Measurements from ENCODE around the gene GFOD2. TPM values are rescaled to one million over a fixed set of nuclear protein-coding genes. Genes with fewer than 3 reads are reported as not detected.

GFOD2 gene, protein sequence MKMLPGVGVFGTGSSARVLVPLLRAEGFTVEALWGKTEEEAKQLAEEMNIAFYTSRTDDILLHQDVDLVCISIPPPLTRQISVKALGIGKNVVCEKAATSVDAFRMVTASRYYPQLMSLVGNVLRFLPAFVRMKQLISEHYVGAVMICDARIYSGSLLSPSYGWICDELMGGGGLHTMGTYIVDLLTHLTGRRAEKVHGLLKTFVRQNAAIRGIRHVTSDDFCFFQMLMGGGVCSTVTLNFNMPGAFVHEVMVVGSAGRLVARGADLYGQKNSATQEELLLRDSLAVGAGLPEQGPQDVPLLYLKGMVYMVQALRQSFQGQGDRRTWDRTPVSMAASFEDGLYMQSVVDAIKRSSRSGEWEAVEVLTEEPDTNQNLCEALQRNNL
- total RNA-seq (2022), result 14.8 and 19.0 TPM in 2 replicates
- Bru-seq, nascent RNA, result percentile 59 among the genes with signal in this experiment
- BruChase-seq, experiment 1, labeled RNA remaining after a 6-hour chase, result percentile 54 among the genes with signal in this experiment
- BruChase-seq, experiment 2, labeled RNA remaining after a 2-hour chase, result percentile 55 among the genes with signal in this experiment
- long read RNA-seq, transcript GFOD2-201 (3 exons, 2,126 nt), result major isoform, 20 of 26 reads
- long read RNA-seq, partial matches to known transcripts, result 0 of 26 reads
- long read RNA-seq, other reads (novel, unspliced or antisense), result 4 of 26 reads

DNA sequence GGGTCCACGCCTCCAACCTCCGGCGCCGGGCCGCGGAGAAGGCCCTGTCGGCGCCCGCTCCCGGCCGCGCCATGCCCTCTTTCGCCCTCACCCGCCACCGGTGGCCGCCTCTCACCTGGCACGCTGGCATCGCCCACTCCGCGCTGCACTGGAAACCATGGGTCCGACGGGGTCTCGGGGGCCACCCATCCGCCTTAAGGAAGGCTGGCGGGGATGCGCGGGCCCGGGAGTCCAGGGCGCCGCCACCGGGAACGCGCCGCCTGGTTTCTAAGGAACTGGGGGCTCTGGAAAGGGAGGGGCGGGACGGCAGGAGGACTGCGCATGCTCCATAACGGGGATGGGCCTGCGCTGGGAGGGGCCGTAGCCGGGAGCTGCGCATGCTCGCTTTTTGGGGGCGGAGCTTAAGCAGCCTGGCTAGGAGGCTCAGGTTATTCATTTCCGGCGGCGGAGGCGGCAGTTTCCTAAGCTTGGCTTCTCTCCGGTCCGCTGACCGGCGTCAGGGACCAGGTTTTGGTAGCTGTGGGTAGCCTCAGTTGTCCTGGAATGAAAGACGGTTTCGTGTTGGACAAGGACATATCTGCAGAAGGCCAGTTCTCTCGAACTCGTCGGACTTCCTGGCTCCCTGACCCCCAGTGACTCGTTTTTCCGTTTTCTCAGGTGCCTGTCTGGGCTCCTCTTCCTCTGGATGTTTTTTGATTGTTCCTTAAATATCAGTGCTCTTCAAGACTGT, at the start of gene GFOD2:
Gene GFOD2, minus strand, starts transcription at position 269 of the 730 bp plus-strand sequence. CDS start 33,601 bp downstream, outside the sequence.
- ChIA-PET CTCF (interaction anchor here (0.5 to 1.7 kb wide), 9 partner anchors 8 to 240 kb away, joined by 3 to 7 read pairs (median 3); partner anchors contain the start of gene ATP6V0D1), POLR2A (interaction anchor here (0.5 to 2.6 kb wide), 30 partner anchors 9 to 558 kb away, joined by 3 to 27 read pairs (median 4); partner anchors contain the start of genes ACD, CENPT, CTCF and DDX28)
- H3K27ac Mint-ChIP-seq (ENCODE audit: low read depth, unreplicated experiment), result peak within 1 kb of the TSS; percentile 96
- intact Hi-C loops (cut with micrococcal nuclease), result loop anchor here (5.0 kb wide), 1 partner anchor 88 kb away; the partner anchor contains the start of genes RANBP10 and TSNAXIP1
- peaks cover 41% of the 10 kb centered on the region for H3K4me1 Mint-ChIP-seq (ENCODE audit: insufficient read depth, unreplicated experiment)
- no peaks in the 10 kb centered on the region for H3K9me3 Mint-ChIP-seq (ENCODE audit: unreplicated experiment)
- no peaks in the 10 kb centered on the region for H3K36me3 Mint-ChIP-seq (ENCODE audit: insufficient read depth, unreplicated experiment)
- H3K27me3 Mint-ChIP-seq (ENCODE audit: insufficient read depth, unreplicated experiment), result no peaks in the 10 kb centered on the region
- TF ChIP-seq, protein P1, sequence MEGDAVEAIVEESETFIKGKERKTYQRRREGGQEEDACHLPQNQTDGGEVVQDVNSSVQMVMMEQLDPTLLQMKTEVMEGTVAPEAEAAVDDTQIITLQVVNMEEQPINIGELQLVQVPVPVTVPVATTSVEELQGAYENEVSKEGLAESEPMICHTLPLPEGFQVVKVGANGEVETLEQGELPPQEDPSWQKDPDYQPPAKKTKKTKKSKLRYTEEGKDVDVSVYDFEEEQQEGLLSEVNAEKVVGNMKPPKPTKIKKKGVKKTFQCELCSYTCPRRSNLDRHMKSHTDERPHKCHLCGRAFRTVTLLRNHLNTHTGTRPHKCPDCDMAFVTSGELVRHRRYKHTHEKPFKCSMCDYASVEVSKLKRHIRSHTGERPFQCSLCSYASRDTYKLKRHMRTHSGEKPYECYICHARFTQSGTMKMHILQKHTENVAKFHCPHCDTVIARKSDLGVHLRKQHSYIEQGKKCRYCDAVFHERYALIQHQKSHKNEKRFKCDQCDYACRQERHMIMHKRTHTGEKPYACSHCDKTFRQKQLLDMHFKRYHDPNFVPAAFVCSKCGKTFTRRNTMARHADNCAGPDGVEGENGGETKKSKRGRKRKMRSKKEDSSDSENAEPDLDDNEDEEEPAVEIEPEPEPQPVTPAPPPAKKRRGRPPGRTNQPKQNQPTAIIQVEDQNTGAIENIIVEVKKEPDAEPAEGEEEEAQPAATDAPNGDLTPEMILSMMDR (IDR thresholded peaks at IDR 0.05; ENCODE audit: unreplicated experiment), result no peak
- H3K4me3 Mint-ChIP-seq (ENCODE audit: unreplicated experiment), result peak within 1 kb of the TSS; percentile 81
- no TSS peak for BruUV-seq (replicated peaks)
- DNase-seq (ENCODE audit: unreplicated experiment), result peak; percentile 95

DNA sequence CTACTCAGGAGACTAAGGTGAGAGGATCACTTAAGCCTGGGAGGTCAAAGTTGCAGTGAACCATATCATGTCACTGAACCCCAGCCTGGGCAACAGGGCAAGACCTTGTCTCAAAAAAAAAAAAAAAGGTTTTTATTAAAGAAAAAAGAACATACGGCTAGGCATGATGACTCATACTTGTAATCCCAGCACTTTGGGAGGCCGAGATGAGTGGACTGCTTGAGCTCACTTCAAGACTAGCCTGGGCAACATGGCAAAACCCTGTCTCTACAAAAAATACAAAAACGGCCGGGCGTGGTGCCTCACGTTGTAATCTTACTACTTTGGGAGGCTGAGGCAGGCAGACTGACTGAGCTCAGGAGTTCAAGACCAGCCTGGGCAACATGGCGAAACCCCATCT, 48.8 kb upstream of the GFOD2 start:
- Mint-ChIP-seq H3K9me3 (ENCODE audit: unreplicated experiment) (no peaks in the 10 kb centered on the region), H3K27me3 (ENCODE audit: insufficient read depth, unreplicated experiment) (no peaks in the 10 kb centered on the region), H3K27ac (ENCODE audit: low read depth, unreplicated experiment) (no peak overlapping the region), H3K4me3 (ENCODE audit: unreplicated experiment) (no peak overlapping the region), H3K36me3 (ENCODE audit: insufficient read depth, unreplicated experiment) (peaks cover 44% of the 10 kb centered on the region), H3K4me1 (ENCODE audit: insufficient read depth, unreplicated experiment) (peaks cover 6% of the 10 kb centered on the region)
- intact Hi-C loops (cut with micrococcal nuclease), result no loop called here
- BruUV-seq (replicated peaks), result no TSS peak
- TF ChIP-seq, protein P1 (IDR thresholded peaks at IDR 0.05; ENCODE audit: unreplicated experiment), result no peak
- CTCF ChIA-PET, result interaction anchor here (0.6 to 0.7 kb wide), 3 partner anchors 54 to 212 kb away, joined by 3 to 4 read pairs (median 4); no protein-coding TSS in a partner anchor
- POLR2A ChIA-PET, result interaction anchor here (0.6 to 1.0 kb wide), 5 partner anchors 8 to 139 kb away, joined by 3 read pairs; partner anchors contain the start of gene GFOD2
- DNase-seq (ENCODE audit: unreplicated experiment), result peak; percentile 69

DNA sequence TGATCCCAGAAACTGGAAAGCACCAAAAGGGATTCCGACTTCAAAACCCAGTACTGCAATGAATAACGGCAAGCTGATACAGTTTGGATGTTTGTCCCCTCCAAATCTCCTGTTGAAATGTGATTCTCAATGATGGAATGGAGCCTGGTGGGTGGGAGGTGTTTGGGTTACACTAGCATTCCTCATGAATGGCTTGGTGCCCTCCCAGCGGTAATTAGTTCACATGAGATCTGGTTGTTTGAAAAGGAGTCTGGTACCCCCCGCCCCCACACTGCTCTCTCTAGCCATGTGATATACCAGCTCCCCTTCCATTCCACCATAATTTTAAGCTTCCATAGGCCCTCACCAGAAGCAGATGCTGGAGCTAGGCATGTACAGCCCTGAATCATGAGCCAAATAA, 47.2 kb upstream of the GFOD2 start:
- ChIA-PET CTCF (no interaction called here), POLR2A (no interaction called here)
- Mint-ChIP-seq H3K27me3 (ENCODE audit: insufficient read depth, unreplicated experiment) (no peaks in the 10 kb centered on the region), H3K4me3 (ENCODE audit: unreplicated experiment) (no peak overlapping the region), H3K27ac (ENCODE audit: low read depth, unreplicated experiment) (no peak overlapping the region), H3K36me3 (ENCODE audit: insufficient read depth, unreplicated experiment) (peaks cover 41% of the 10 kb centered on the region), H3K9me3 (ENCODE audit: unreplicated experiment) (no peaks in the 10 kb centered on the region), H3K4me1 (ENCODE audit: insufficient read depth, unreplicated experiment) (no peaks in the 10 kb centered on the region)
- TF ChIP-seq, protein P1 (IDR thresholded peaks at IDR 0.05; ENCODE audit: unreplicated experiment), result no peak
- DNase-seq (ENCODE audit: unreplicated experiment), result no peak
- no TSS peak for BruUV-seq (replicated peaks)
- intact Hi-C loops (cut with micrococcal nuclease), result no loop called here
